Breast epithelium (tissue), 3 donors: ENCODE results near the gene MLXIP.

Experiments used
- CTCF ChIP-seq, 3 donors: fragments of 450-650 bp; IDR thresholded peaks; one replicate each; pipeline ENCODE4 v1.5.1; 2016 to 2017; ENCODE audit warnings: antibody characterized with exemption in 3 of 3, mild to moderate bottlenecking in 3 of 3, moderate library complexity in 3 of 3
- POLR2A ChIP-seq: fragments of 450-650 bp; IDR thresholded peaks from one replicate; pipeline ENCODE4 v1.6.1; 2016; ENCODE audit warnings: antibody characterized with exemption, mild to moderate bottlenecking, moderate library complexity
- POLR2AphosphoS5 ChIP-seq, 3 donors: sonication (generic); formaldehyde crosslinking; IDR thresholded peaks; one replicate each; pipeline ENCODE4 v1.6.1; 2017; ENCODE audit warnings: antibody characterized with exemption in 3 of 3

- peak in 1 of 3 donors; percentile 42 for TF ChIP-seq CTCF (IDR thresholded peaks at IDR 0.05)
- no peak for TF ChIP-seq POLR2A
- TF ChIP-seq POLR2AphosphoS5 (IDR thresholded peaks at IDR 0.05): no peak
These were observed 48.4 kb downstream of the MLXIP start for GRCh38 chr12:122126713-122127597.
